ENCODE measurements around the gene KIF6.

KIF6 gene

DNA sequence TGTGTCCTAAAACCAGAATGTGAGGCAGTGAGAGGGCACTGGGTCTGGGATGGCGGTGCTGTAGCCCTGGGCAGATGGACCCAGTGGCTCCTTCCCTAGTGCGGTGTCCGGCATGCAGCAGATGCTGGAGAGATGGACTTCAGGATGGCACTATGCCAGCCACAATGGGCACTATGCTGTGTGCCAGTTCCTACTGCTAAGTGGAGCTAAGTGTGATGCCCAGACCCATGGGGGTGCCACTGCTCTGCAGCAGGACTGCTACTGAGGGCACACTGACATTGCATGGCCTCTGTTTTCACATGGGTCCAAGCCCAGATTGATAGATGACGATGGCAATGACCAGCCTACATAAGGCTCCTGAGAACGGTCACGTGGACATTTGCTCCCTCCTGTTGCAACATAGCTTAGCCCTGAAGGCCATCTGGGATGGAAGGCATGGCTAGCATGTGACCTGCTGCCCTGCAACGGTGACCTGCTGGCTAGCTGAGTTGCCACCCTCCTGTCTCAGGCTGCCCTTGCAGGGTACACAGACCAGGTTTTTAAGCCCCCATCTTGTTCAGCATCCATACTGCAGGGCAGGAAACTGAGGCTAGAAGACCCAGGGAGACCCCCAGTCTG is 371.4 kb downstream of the KIF6 start:
- Mint-ChIP-seq H3K36me3 (no peaks in the 10 kb centered on the region), H3K27ac (no peak overlapping the region), H3K4me1 (no peaks in the 10 kb centered on the region), H3K9me3 (no peaks in the 10 kb centered on the region), H3K27me3 (no peaks in the 10 kb centered on the region), H3K4me3 (no peak overlapping the region)
- CTCF ChIA-PET = no interaction called here
- DNase-seq = no peak

DNA sequence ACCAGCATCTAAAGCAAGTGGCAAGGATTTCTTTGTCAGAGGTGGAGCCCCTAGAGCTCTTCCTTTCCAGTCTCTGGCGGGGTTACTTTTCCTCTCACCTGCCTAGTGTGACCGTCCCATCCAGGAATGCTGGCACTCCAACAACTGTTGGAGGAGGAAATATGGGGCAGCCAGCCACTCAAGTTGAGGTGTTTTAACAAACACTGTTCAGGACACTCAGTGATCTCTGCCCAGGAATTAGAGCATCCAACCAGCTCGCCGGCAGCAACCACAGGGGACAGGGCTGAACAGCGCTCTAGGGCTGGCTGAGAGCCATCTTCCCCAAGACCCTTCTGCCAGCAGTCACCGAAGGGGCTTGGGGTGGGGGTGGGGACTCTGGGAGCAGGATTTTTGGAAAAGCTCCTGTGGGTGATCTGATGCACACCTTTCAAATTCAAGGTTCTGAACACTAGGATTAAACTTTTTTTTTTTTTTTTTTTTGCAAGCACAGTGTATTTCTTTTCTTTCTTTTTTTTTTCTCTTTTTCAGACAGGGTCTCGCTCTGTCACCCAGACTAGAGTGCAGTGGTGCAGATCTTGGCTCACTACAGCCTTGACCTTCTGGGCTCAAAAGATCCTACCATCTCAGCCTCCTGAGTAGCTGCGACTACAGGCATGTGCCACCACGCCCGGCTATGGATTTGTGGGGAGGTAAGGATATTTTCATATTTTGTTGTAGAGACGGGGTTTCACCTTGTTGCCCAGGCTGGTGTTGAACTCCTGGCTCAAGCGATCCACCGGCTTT is 374.3 kb downstream of the KIF6 start:
- no peak for DNase-seq
- CTCF ChIA-PET = no interaction called here
- Mint-ChIP-seq H3K27ac (no peak overlapping the region), H3K4me3 (no peak overlapping the region), H3K4me1 (no peaks in the 10 kb centered on the region), H3K27me3 (peaks cover 6% of the 10 kb centered on the region), H3K9me3 (no peaks in the 10 kb centered on the region), H3K36me3 (no peaks in the 10 kb centered on the region)

- DNase-seq = no peak
- CTCF ChIA-PET = interaction anchor here (1.0 to 1.3 kb wide), 2 partner anchors 13 to 99 kb away, joined by 3 to 6 read pairs; no protein-coding TSS in a partner anchor
- Mint-ChIP-seq H3K9me3 (no peaks in the 10 kb centered on the region), H3K36me3 (no peaks in the 10 kb centered on the region), H3K4me1 (no peaks in the 10 kb centered on the region), H3K27ac (no peak overlapping the region), H3K27me3 (peaks cover 6% of the 10 kb centered on the region), H3K4me3 (no peak overlapping the region)
Observed at GRCh38 chr6:39348740-39349139, 376.5 kb downstream of the KIF6 start.

DNA sequence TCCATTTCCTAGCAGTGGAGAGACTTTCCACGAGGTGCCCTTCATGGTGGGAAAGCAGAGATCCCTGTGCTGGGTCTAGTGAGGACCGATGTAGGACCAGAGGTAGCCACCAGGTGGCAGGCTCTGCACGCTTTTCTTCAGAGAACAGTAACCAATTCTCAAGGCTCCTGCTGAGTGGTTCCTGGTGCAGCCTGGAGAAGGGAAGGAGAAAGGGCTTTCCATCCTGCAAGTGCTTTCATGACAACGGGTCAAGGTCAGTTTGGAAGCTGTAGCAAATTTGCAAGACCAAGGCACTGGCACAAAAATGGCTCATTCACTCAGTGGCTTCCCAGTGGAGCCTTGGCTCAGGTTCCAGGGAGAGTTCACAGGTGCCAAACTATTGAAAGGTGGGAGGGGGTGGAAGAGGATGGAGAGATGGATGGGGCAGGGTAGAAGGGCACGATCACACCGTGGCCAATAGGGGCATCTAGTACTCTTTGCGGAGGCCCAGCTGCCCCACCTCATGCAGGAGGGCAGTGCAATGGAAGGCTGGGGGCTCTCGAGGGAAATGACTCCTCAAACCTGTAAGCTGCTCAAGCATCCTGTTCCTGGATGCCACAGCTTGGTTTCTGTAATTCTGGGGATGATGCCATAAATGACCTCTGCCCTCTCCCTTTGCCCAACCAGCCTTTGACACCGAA is 377.2 kb downstream of the KIF6 start:
- H3K27ac Mint-ChIP-seq = no peak overlapping the region
- H3K27me3 Mint-ChIP-seq = peaks cover 6% of the 10 kb centered on the region
- peaks cover 2% of the 10 kb centered on the region for H3K4me1 Mint-ChIP-seq
- DNase-seq = peak; percentile 70
- H3K9me3 Mint-ChIP-seq = no peaks in the 10 kb centered on the region
- CTCF ChIA-PET = interaction anchor here (1.0 to 1.9 kb wide), 3 partner anchors 12 to 100 kb away, joined by 3 to 6 read pairs (median 5); no protein-coding TSS in a partner anchor
- no peaks in the 10 kb centered on the region for H3K36me3 Mint-ChIP-seq
- no peak overlapping the region for H3K4me3 Mint-ChIP-seq

- H3K4me1 Mint-ChIP-seq = peaks cover 4% of the 10 kb centered on the region
- H3K9me3 Mint-ChIP-seq = no peaks in the 10 kb centered on the region
- H3K27me3 Mint-ChIP-seq = peaks cover 6% of the 10 kb centered on the region
- no peak for DNase-seq
- H3K36me3 Mint-ChIP-seq = no peaks in the 10 kb centered on the region
- no peak overlapping the region for H3K4me3 Mint-ChIP-seq
- H3K27ac Mint-ChIP-seq = no peak overlapping the region
- CTCF ChIA-PET = interaction anchor here (0.8 to 1.9 kb wide), 5 partner anchors 11 to 962 kb away, joined by 3 to 5 read pairs (median 3); no protein-coding TSS in a partner anchor
Observed at GRCh38 chr6:39347206-39347605, 378.0 kb downstream of the KIF6 start.

- Mint-ChIP-seq H3K9me3 (no peaks in the 10 kb centered on the region), H3K4me1 (peaks cover 4% of the 10 kb centered on the region), H3K4me3 (no peak overlapping the region), H3K36me3 (no peaks in the 10 kb centered on the region), H3K27me3 (peaks cover 11% of the 10 kb centered on the region), H3K27ac (no peak overlapping the region)
- DNase-seq = no peak
- CTCF ChIA-PET = interaction anchor here (1.3 kb wide), 1 partner anchor 17 kb away, joined by 5 read pairs; no protein-coding TSS in a partner anchor
Observed at GRCh38 chr6:39344821-39345280, 380.4 kb downstream of the KIF6 start.

DNA sequence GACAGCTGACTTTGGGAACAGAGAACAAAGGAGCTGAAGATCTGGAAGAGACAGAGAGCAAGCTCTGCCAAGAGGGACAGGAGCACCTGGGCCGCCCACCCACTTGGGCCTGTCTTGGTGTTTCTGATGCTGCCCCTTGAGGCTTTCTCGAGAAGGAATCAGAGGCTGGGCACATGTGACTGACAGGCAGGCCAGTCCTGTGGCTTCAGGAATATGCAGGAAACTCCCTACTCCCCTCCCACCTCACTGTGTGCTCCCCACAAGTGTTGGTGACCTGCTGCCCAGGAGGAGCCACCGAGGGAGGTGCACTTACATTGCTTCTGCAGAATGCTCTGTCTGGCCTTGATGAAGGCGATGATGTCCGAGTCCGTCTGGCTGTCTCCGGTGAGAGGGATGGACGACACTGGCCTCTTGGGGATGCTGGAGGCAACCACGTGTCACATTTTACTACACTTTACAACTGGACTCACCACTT is 381.8 kb downstream of the KIF6 start:
- no peak for DNase-seq
- peaks cover 25% of the 10 kb centered on the region for H3K27me3 Mint-ChIP-seq
- CTCF ChIA-PET = interaction anchor here (1.3 kb wide), 1 partner anchor 19 kb away, joined by 5 read pairs; no protein-coding TSS in a partner anchor
- H3K4me3 Mint-ChIP-seq = no peak overlapping the region
- no peak overlapping the region for H3K27ac Mint-ChIP-seq
- H3K36me3 Mint-ChIP-seq = no peaks in the 10 kb centered on the region
- peaks cover 4% of the 10 kb centered on the region for H3K4me1 Mint-ChIP-seq
- no peaks in the 10 kb centered on the region for H3K9me3 Mint-ChIP-seq

DNA sequence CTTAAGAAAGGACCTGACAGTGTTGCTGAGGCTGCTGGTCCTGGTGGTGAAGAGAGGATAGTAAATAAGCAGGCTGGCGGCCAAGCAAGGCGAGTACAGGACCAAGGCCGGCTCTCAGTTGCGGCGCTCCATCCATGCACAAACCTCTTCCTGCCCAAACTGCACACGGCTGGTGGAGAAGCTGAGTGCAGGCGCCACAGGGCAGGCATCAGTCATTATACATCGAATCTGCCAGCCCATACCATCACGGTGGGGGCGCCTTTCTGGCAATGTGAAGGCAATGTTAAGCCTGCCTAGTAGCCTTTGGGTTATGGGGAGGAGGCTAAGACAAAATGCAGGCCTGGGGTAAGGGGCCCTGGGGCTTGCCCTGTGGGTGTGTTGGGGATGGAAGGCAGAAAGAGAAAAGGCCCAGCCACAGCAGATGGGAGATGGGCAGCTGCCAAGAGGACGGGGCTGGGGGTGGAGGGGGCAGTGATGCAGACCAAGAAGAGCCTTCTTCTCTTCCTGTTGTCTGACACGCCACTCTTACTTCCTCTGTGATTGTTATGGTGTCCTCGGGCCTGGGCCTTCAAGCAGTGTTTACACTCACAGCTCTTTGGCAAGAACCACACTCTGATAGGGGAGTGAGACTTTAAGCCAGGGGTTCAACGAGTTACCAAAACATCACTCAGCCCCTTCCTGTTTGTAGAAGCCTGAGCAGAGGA is 382.4 kb downstream of the KIF6 start:
- Mint-ChIP-seq H3K4me1 (peaks cover 4% of the 10 kb centered on the region), H3K9me3 (no peaks in the 10 kb centered on the region), H3K27me3 (peaks cover 28% of the 10 kb centered on the region), H3K4me3 (no peak overlapping the region), H3K36me3 (no peaks in the 10 kb centered on the region), H3K27ac (no peak overlapping the region)
- CTCF ChIA-PET = no interaction called here
- DNase-seq = no peak

DNA sequence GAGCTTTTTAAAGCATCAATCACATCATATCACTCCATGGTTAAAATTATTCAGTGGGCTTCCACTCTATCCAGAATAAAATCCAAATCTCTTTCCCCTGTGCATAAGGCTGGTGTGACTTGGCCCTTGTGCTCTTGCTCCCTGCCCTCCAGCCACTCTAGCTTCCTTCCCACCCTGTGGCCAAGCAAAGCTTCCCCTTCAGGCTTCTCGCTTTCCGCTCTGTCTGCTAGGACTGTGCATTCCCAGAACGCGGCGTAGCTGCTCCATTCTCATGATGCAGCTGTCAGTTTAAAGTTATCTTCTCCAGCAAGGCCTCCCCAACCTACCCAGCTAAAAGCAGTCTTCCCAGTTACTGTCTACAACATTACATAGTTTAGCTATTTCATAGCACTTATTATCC is 383.3 kb downstream of the KIF6 start:
- no peaks in the 10 kb centered on the region for H3K36me3 Mint-ChIP-seq
- CTCF ChIA-PET = no interaction called here
- H3K27ac Mint-ChIP-seq = no peak overlapping the region
- peaks cover 34% of the 10 kb centered on the region for H3K27me3 Mint-ChIP-seq
- H3K4me3 Mint-ChIP-seq = no peak overlapping the region
- DNase-seq = no peak
- no peaks in the 10 kb centered on the region for H3K9me3 Mint-ChIP-seq
- H3K4me1 Mint-ChIP-seq = peaks cover 4% of the 10 kb centered on the region

DNA sequence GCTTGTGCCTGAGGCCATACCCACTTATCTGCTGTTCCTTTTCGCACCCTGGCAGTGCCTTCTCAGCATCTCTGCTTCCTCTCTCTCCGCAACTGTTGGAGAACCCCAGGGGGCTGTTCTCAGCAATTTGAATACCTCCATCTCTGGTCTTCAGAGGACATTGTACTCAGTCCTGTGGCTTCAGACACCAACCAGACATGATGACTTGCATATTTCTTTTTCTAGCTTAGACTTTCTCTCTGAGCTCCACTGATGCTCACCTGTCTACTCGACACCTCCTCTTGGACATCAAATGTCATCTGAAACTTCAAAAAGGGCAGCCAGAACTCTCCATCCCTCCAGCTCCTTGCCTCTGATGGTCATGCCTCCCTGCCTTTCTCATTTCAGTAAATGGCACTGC is 383.9 kb downstream of the KIF6 start:
- no peak for DNase-seq
- Mint-ChIP-seq H3K4me1 (peaks cover 8% of the 10 kb centered on the region), H3K36me3 (no peaks in the 10 kb centered on the region), H3K9me3 (no peaks in the 10 kb centered on the region), H3K27ac (no peak overlapping the region), H3K4me3 (no peak overlapping the region), H3K27me3 (peaks cover 39% of the 10 kb centered on the region)
- CTCF ChIA-PET = interaction anchor here (0.7 to 1.3 kb wide), 2 partner anchors 22 to 51 kb away, joined by 3 to 5 read pairs; no protein-coding TSS in a partner anchor

GRCh38 chr6:39339868-39340550 is 385.2 kb downstream of the KIF6 start:
- Mint-ChIP-seq H3K9me3 (no peaks in the 10 kb centered on the region), H3K27ac (no peak overlapping the region), H3K4me3 (no peak overlapping the region), H3K27me3 (peaks cover 50% of the 10 kb centered on the region), H3K36me3 (no peaks in the 10 kb centered on the region), H3K4me1 (peaks cover 15% of the 10 kb centered on the region)
- CTCF ChIA-PET = interaction anchor here (1.3 kb wide), 1 partner anchor 23 kb away, joined by 5 read pairs; no protein-coding TSS in a partner anchor
- no peak for DNase-seq

DNA sequence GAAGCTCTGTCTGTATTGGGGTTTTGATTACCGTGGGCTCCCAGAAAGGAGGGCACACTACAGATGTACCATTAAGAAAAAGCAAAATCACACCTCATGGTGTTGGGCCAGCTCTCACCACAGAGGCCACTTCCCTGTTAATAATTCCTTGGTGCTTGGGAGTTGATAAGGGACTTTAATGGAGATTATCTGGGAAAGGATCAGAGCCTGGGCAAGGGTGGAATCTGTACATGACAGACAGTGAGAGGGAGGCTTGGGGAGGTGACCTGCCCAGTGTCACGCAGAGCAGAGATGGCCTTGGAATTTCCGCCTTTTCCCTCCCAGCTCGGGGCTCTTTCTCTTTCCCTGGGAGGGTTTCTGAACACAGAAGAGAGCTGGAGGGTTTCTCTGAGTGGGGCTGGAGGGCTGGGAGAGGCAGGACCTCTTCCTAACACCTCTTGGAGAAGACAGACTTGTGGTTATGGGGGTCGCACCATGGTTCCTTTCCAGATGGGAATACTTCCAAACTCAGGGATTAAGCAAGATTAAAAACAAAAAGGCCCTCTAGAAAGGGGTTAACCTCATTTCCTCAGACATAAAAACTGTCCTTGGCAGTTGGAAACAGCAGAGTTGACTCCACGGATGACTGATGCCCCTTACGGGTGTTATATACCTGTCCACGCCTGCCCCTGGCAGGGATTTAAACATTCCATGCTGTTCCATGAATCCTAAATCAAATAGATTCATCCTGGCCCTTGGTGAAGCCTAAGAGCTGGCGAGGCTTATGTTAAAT is 385.9 kb downstream of the KIF6 start:
- DNase-seq = no peak
- H3K27me3 Mint-ChIP-seq = peaks cover 54% of the 10 kb centered on the region
- H3K9me3 Mint-ChIP-seq = no peaks in the 10 kb centered on the region
- CTCF ChIA-PET = interaction anchor here (2.0 kb wide), 1 partner anchor 29 kb away, joined by 5 read pairs; no protein-coding TSS in a partner anchor
- H3K36me3 Mint-ChIP-seq = no peaks in the 10 kb centered on the region
- no peak overlapping the region for H3K4me3 Mint-ChIP-seq
- H3K27ac Mint-ChIP-seq = no peak overlapping the region
- peaks cover 15% of the 10 kb centered on the region for H3K4me1 Mint-ChIP-seq

DNA sequence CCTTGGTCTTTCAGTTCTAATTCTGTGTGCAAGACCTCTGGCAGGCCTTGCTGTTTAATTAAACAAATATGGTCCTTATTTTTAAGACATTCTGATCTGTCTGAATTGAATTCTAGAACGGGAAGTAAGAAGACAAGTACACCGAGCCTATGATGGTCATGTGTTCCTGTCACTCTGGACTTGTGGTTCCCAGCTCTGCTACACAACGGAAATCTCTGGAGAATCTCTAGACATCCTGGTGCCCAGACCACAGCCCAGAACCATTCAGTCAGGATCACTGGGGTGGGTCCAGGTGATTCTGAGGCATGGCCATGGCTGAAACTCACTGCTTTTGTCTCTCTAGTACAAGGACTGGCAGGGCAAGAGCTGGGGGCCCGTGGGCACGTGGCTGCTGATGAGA is 386.8 kb downstream of the KIF6 start:
- CTCF ChIA-PET = interaction anchor here (2.0 kb wide), 1 partner anchor 28 kb away, joined by 5 read pairs; no protein-coding TSS in a partner anchor

More for the DNA sequence above, 386.8 kb downstream of the KIF6 start:
- Mint-ChIP-seq H3K27me3 (peaks cover 63% of the 10 kb centered on the region), H3K9me3 (no peaks in the 10 kb centered on the region), H3K4me1 (peaks cover 15% of the 10 kb centered on the region), H3K4me3 (no peak overlapping the region), H3K36me3 (no peaks in the 10 kb centered on the region), H3K27ac (no peak overlapping the region)
- DNase-seq = no peak
